WTC11 (cell line): ENCODE data around the gene VCAN. TPM values are rescaled to one million over a fixed set of nuclear protein-coding genes. Genes with fewer than 3 reads are reported as not detected.

ENCODE experiments used
- ATAC-seq: fragments of 200-7000 bp; cut with Tn5 transposase; 2 replicates; pipeline ENCODE4 v1.10.0; 2021; ENCODE audit warnings: mild to moderate bottlenecking, moderate library complexity
- CTCF ChIA-PET: fragments of 300-600 bp; sonication (Branson Sonifier 250); formaldehyde crosslinking; loops from one replicate; lab custom pipeline; 2021; ENCODE audit warnings: antibody characterized with exemption; lab: Charles Lee
- POLR2A ChIA-PET: fragments of 350-600 bp; sonication (Branson Sonifier 250); formaldehyde crosslinking; loops from one replicate; lab custom pipeline; 2021; ENCODE audit warnings: antibody characterized with exemption; lab: Charles Lee
- DNase-seq: peaks from one replicate; pipeline ENCODE4 v3.0.0; 2021; ENCODE audit warnings: low spot score
- H3K27ac Mint-ChIP-seq: 2 replicates; pipeline ENCODE4 v1.8.0; 2021; ENCODE audit warnings: mixed read lengths
- H3K27me3 Mint-ChIP-seq: 2 replicates; pipeline ENCODE4 v1.8.0; 2021; ENCODE audit warnings: low read depth, mild to moderate bottlenecking, moderate library complexity, mixed read lengths
- H3K36me3 Mint-ChIP-seq: 2 replicates; pipeline ENCODE4 v1.8.0; 2021; ENCODE audit warnings: mixed read lengths
- H3K4me1 Mint-ChIP-seq: 2 replicates; pipeline ENCODE4 v1.8.0; 2022; ENCODE audit warnings: mixed read lengths
- H3K4me3 Mint-ChIP-seq: 2 replicates; pipeline ENCODE4 v1.8.0; 2021; ENCODE audit warnings: mild to moderate bottlenecking, moderate library complexity, mixed read lengths
- H3K9me3 Mint-ChIP-seq: 2 replicates; pipeline ENCODE4 v1.8.0; 2021; ENCODE audit warnings: mixed read lengths
- E2F1 ChIP-seq: sonication (generic); formaldehyde crosslinking; IDR thresholded peaks from 2 replicates; pipeline ENCODE4 v1.8.0; 2022; ENCODE audit warnings: mild to moderate bottlenecking, missing genetic modification reagents
- E2F5 ChIP-seq: sonication (generic); formaldehyde crosslinking; IDR thresholded peaks from 2 replicates; pipeline ENCODE4 v1.8.1; 2022; ENCODE audit warnings: mild to moderate bottlenecking, moderate library complexity, missing genetic modification reagents
- ESRRA ChIP-seq: sonication (generic); formaldehyde crosslinking; IDR thresholded peaks from 2 replicates; pipeline ENCODE4 v1.8.1; 2022; ENCODE audit warnings: mild to moderate bottlenecking, missing genetic modification reagents, borderline replicate concordance
- MXD4 ChIP-seq: fragments of 250-450 bp; sonication (Bioruptor Pico); IDR thresholded peaks from 2 replicates; pipeline ENCODE4 v1.8.0; 2021; ENCODE audit warnings: mild to moderate bottlenecking, moderate library complexity, borderline replicate concordance
- NFATC4 ChIP-seq: fragments of 250-450 bp; sonication (Bioruptor Pico); IDR thresholded peaks from 2 replicates; pipeline ENCODE4 v1.9.0; 2021; ENCODE audit warnings: mild to moderate bottlenecking
- NFE2L1 ChIP-seq: sonication (generic); formaldehyde crosslinking; IDR thresholded peaks from 2 replicates; pipeline ENCODE4 v1.8.1; 2023; ENCODE audit warnings: missing genetic modification reagents
- NR2C2 ChIP-seq: sonication (generic); formaldehyde crosslinking; IDR thresholded peaks from 2 replicates; pipeline ENCODE4 v1.8.0; 2022; ENCODE audit warnings: mild to moderate bottlenecking, missing genetic modification reagents
- PREB ChIP-seq: sonication (generic); formaldehyde crosslinking; IDR thresholded peaks from 2 replicates; pipeline ENCODE4 v1.8.1; 2022; ENCODE audit warnings: mild to moderate bottlenecking, missing genetic modification reagents, moderate library complexity, borderline replicate concordance
- RELA ChIP-seq: sonication (generic); formaldehyde crosslinking; IDR thresholded peaks from 2 replicates; pipeline ENCODE4 v1.8.1; 2022; ENCODE audit warnings: missing genetic modification reagents, mild to moderate bottlenecking, borderline replicate concordance
- SMAD4 ChIP-seq: sonication (generic); formaldehyde crosslinking; IDR thresholded peaks from 2 replicates; pipeline ENCODE4 v1.8.0; 2022; ENCODE audit warnings: mild to moderate bottlenecking, missing genetic modification reagents
- SOX15 ChIP-seq: fragments of 250-450 bp; sonication (Bioruptor Pico); IDR thresholded peaks from 2 replicates; pipeline ENCODE4 v1.9.0; 2021; ENCODE audit warnings: mild to moderate bottlenecking
- STAT6 ChIP-seq: sonication (generic); formaldehyde crosslinking; conservative IDR thresholded peaks from 2 replicates; pipeline ENCODE4 v1.8.1; 2023; ENCODE audit warnings: mild to moderate bottlenecking, low read depth, missing genetic modification reagents, moderate library complexity
- USF2 ChIP-seq: sonication (generic); formaldehyde crosslinking; IDR thresholded peaks from 2 replicates; pipeline ENCODE4 v1.8.1; 2023; ENCODE audit warnings: mild to moderate bottlenecking, missing genetic modification reagents, moderate library complexity
- ZNF121 ChIP-seq: sonication (generic); formaldehyde crosslinking; IDR thresholded peaks from 2 replicates; pipeline ENCODE4 v1.8.0; 2023; ENCODE audit warnings: missing genetic modification reagents
- ZNF219 ChIP-seq: sonication (generic); formaldehyde crosslinking; IDR thresholded peaks from 2 replicates; pipeline ENCODE4 v1.8.0; 2023; ENCODE audit warnings: missing genetic modification reagents, mild to moderate bottlenecking, borderline replicate concordance
- ZNF317 ChIP-seq: sonication (generic); formaldehyde crosslinking; IDR thresholded peaks from 2 replicates; pipeline ENCODE4 v1.8.1; 2023; ENCODE audit warnings: low read depth, mild to moderate bottlenecking, moderate library complexity, missing genetic modification reagents, borderline replicate concordance
- ZNF532 ChIP-seq: fragments of 250-450 bp; sonication (Bioruptor Pico); IDR thresholded peaks from 2 replicates; pipeline ENCODE4 v1.9.0; 2021; ENCODE audit warnings: mild to moderate bottlenecking, borderline replicate concordance
- total RNA-seq: library from RNA; stranded (reverse); gene quantifications from 3 replicates; pipeline ENCODE4 v1.2.3, GENCODE V29; 2021

The VCAN gene
- total RNA-seq, 1 experiment from 2014 or later = 276 TPM

- H3K9me3 Mint-ChIP-seq = no peaks in the 10 kb centered on the region
- no peak for DNase-seq
- no peaks in the 10 kb centered on the region for H3K27me3 Mint-ChIP-seq
- ChIA-PET POLR2A (no interaction called here), CTCF (no interaction called here)
- no peak overlapping the region for H3K4me3 Mint-ChIP-seq
- peak overlapping the region; percentile 53; the same call in 1 of the 2 replicates for H3K27ac Mint-ChIP-seq
- H3K4me1 Mint-ChIP-seq = peaks cover 12% of the 10 kb centered on the region
- ATAC-seq = no peak
- 0 out of 2 replicates have a peak, but pooled peaks cover 6% of the 10 kb centered on the region for H3K36me3 Mint-ChIP-seq
- TF ChIP-seq SOX15 (CRISPR knock-in tag) = no peak
- no peak for TF ChIP-seq RELA (CRISPR knock-in tag)
- TF ChIP-seq MXD4 (CRISPR knock-in tag) = no peak
- no peak for TF ChIP-seq ZNF219 (CRISPR knock-in tag)
- no peak for TF ChIP-seq NFATC4 (CRISPR knock-in tag)
Observed at GRCh38 chr5:83530193-83530592, 58.6 kb downstream of the VCAN start.

- Mint-ChIP-seq H3K36me3 (peaks cover under 1% of the 10 kb centered on the region; the same call in 1 of the 2 replicates), H3K27me3 (no peaks in the 10 kb centered on the region), H3K9me3 (no peaks in the 10 kb centered on the region), H3K27ac (no peak overlapping the region), H3K4me1 (peaks cover 12% of the 10 kb centered on the region), H3K4me3 (no peak overlapping the region)
- DNase-seq = no peak
- no peak for ATAC-seq
- ChIA-PET CTCF (no interaction called here), POLR2A (no interaction called here)
- no peak for TF ChIP-seq E2F5 (CRISPR knock-in tag)
- no peak for TF ChIP-seq ESRRA (CRISPR knock-in tag)
- no peak for TF ChIP-seq SMAD4 (CRISPR knock-in tag)
- TF ChIP-seq ZNF317 (CRISPR knock-in tag) = no peak
- TF ChIP-seq ZNF532 = no peak
- no peak for TF ChIP-seq SOX15 (CRISPR knock-in tag)
Observed at GRCh38 chr5:83531661-83532060, 60.1 kb downstream of the VCAN start.

- ATAC-seq = no peak
- TF ChIP-seq USF2 (no peak), STAT6 (CRISPR knock-in tag) (no peak), ZNF121 (no peak), E2F1 (CRISPR knock-in tag) (no peak), PREB (CRISPR knock-in tag) (no peak), NFE2L1 (CRISPR knock-in tag) (no peak), NR2C2 (CRISPR knock-in tag) (no peak)
Observed at GRCh38 chr5:83538786-83539462, 67.4 kb downstream of the VCAN start.

More at GRCh38 chr5:83538786-83539462, 67.4 kb downstream of the VCAN start:
- no peaks in the 10 kb centered on the region for H3K27me3 Mint-ChIP-seq
- ChIA-PET POLR2A (no interaction called here), CTCF (no interaction called here)
- no peak overlapping the region for H3K4me3 Mint-ChIP-seq
- peaks cover 52% of the 10 kb centered on the region for H3K36me3 Mint-ChIP-seq
- no peak for DNase-seq
- H3K27ac Mint-ChIP-seq = no peak overlapping the region
- peaks cover 17% of the 10 kb centered on the region for H3K9me3 Mint-ChIP-seq
- no peaks in the 10 kb centered on the region for H3K4me1 Mint-ChIP-seq
